ENCODE results near the gene NCKAP5.

NCKAP5 gene

GRCh38 chr2:133484784-133485183, 83.5 kb downstream of the NCKAP5 start:
- Histone ChIP-seq H3K27ac (ENCODE audit: low read length, poor library complexity, severe bottlenecking) (no peak overlapping the region), H3K18ac (ENCODE audit: low read depth in 1 of 2, low read length in 2 of 2) (no peak overlapping the region), H2BK15ac (ENCODE audit: low read depth, poor library complexity, severe bottlenecking) (no peak overlapping the region), H2BK120ac (ENCODE audit: low read depth, low read length) (no peak overlapping the region), H3K4ac (ENCODE audit: low read depth in 1 of 2, low read length in 2 of 2) (no peak overlapping the region), H3K9ac (ENCODE audit: low read length) (no peak overlapping the region), H3K79me1 (replicated peaks; ENCODE audit: low read length, poor library complexity, severe bottlenecking) (no peaks in the 10 kb centered on the region), H3K14ac (ENCODE audit: low read length in 2 of 2) (no peak overlapping the region), H4K91ac (ENCODE audit: low read length) (no peak overlapping the region), H3K4me3 (ENCODE audit: insufficient read depth in 1 of 2, low read depth in 1 of 2, low read length in 2 of 2) (no peak overlapping the region), H2BK5ac (ENCODE audit: low read depth, low read length, poor library complexity, severe bottlenecking) (no peak overlapping the region), H2AFZ (ENCODE audit: low read depth, low read length) (no peak overlapping the region), H3K36me3 (ENCODE audit: control insufficient read depth in 1 of 2, insufficient read depth in 2 of 2, low read depth in 1 of 2, low read length in 2 of 2) (no peaks in the 10 kb centered on the region), H3K4me2 (ENCODE audit: low read length, poor library complexity, severe bottlenecking) (no peak overlapping the region), H4K8ac (ENCODE audit: low read length) (no peak overlapping the region), H3K23ac (ENCODE audit: low read length in 2 of 2) (no peak overlapping the region), H3K27me3 (ENCODE audit: control insufficient read depth in 1 of 2, insufficient read depth in 1 of 2, low read length in 2 of 2) (no peaks in the 10 kb centered on the region), H3K9me3 (ENCODE audit: control insufficient read depth, low read length) (no peaks in the 10 kb centered on the region), H3K4me1 (ENCODE audit: control insufficient read depth, insufficient read depth, low read depth, low read length) (peaks cover 4% of the 10 kb centered on the region), H2BK12ac (ENCODE audit: low read length in 2 of 2) (no peak overlapping the region), H2AK5ac (ENCODE audit: low read length, severe bottlenecking) (no peak overlapping the region)
- WGBS, result 56% methylated on average over 1 of the region's 3 CpGs
- DNase-seq, result no peak

- Histone ChIP-seq H3K27me3 (ENCODE audit: control insufficient read depth in 1 of 2, insufficient read depth in 1 of 2, low read length in 2 of 2) (no peaks in the 10 kb centered on the region), H2AK5ac (ENCODE audit: low read length, severe bottlenecking) (peak overlapping the region; percentile 92), H4K8ac (ENCODE audit: low read length) (no peak overlapping the region), H3K18ac (ENCODE audit: low read depth in 1 of 2, low read length in 2 of 2) (no peak overlapping the region), H3K4me2 (ENCODE audit: low read length, poor library complexity, severe bottlenecking) (no peak overlapping the region), H4K91ac (ENCODE audit: low read length) (no peak overlapping the region), H3K23ac (ENCODE audit: low read length in 2 of 2) (no peak overlapping the region), H3K9me3 (ENCODE audit: control insufficient read depth, low read length) (no peaks in the 10 kb centered on the region), H2BK15ac (ENCODE audit: low read depth, poor library complexity, severe bottlenecking) (no peak overlapping the region), H2BK12ac (ENCODE audit: low read length in 2 of 2) (no peak overlapping the region), H3K9ac (ENCODE audit: low read length) (no peak overlapping the region), H2BK5ac (ENCODE audit: low read depth, low read length, poor library complexity, severe bottlenecking) (no peak overlapping the region), H2BK120ac (ENCODE audit: low read depth, low read length) (no peak overlapping the region), H3K79me1 (replicated peaks; ENCODE audit: low read length, poor library complexity, severe bottlenecking) (no peaks in the 10 kb centered on the region), H3K4me3 (ENCODE audit: insufficient read depth in 1 of 2, low read depth in 1 of 2, low read length in 2 of 2) (no peak overlapping the region), H3K4ac (ENCODE audit: low read depth in 1 of 2, low read length in 2 of 2) (no peak overlapping the region), H3K4me1 (ENCODE audit: control insufficient read depth, insufficient read depth, low read depth, low read length) (peaks cover 4% of the 10 kb centered on the region), H3K27ac (ENCODE audit: low read length, poor library complexity, severe bottlenecking) (peak overlapping the region; percentile 38), H3K14ac (ENCODE audit: low read length in 2 of 2) (no peak overlapping the region), H3K36me3 (ENCODE audit: control insufficient read depth in 1 of 2, insufficient read depth in 2 of 2, low read depth in 1 of 2, low read length in 2 of 2) (no peaks in the 10 kb centered on the region), H2AFZ (ENCODE audit: low read depth, low read length) (no peak overlapping the region)
- peak; percentile 48 for DNase-seq
- 67% methylated on average over 3 of the region's 3 CpGs for WGBS
Measured at GRCh38 chr2:133484106-133484505, 84.2 kb downstream of the NCKAP5 start.

GRCh38 chr2:133483181-133483580, 85.1 kb downstream of the NCKAP5 start:
- no peak overlapping the region for H2BK12ac ChIP-seq (ENCODE audit: low read length in 2 of 2)
- peak overlapping the region; percentile 53 for H3K27ac ChIP-seq (ENCODE audit: low read length, poor library complexity, severe bottlenecking)
- no peak overlapping the region for H3K23ac ChIP-seq (ENCODE audit: low read length in 2 of 2)
- H3K79me1 ChIP-seq (replicated peaks; ENCODE audit: low read length, poor library complexity, severe bottlenecking), result no peaks in the 10 kb centered on the region
- H3K9ac ChIP-seq (ENCODE audit: low read length), result no peak overlapping the region
- no peak overlapping the region for H3K4me3 ChIP-seq (ENCODE audit: insufficient read depth in 1 of 2, low read depth in 1 of 2, low read length in 2 of 2)
- H3K9me3 ChIP-seq (ENCODE audit: control insufficient read depth, low read length), result no peaks in the 10 kb centered on the region
- no peak overlapping the region for H3K14ac ChIP-seq (ENCODE audit: low read length in 2 of 2)
- H2AK5ac ChIP-seq (ENCODE audit: low read length, severe bottlenecking), result no peak overlapping the region
- H2AFZ ChIP-seq (ENCODE audit: low read depth, low read length), result no peak overlapping the region
- H3K4me1 ChIP-seq (ENCODE audit: control insufficient read depth, insufficient read depth, low read depth, low read length), result peaks cover 4% of the 10 kb centered on the region
- H2BK15ac ChIP-seq (ENCODE audit: low read depth, poor library complexity, severe bottlenecking), result no peak overlapping the region
- H3K36me3 ChIP-seq (ENCODE audit: control insufficient read depth in 1 of 2, insufficient read depth in 2 of 2, low read depth in 1 of 2, low read length in 2 of 2), result no peaks in the 10 kb centered on the region
- H4K8ac ChIP-seq (ENCODE audit: low read length), result no peak overlapping the region
- no peak overlapping the region for H2BK5ac ChIP-seq (ENCODE audit: low read depth, low read length, poor library complexity, severe bottlenecking)
- no peak for DNase-seq
- H3K4me2 ChIP-seq (ENCODE audit: low read length, poor library complexity, severe bottlenecking), result no peak overlapping the region
- H4K91ac ChIP-seq (ENCODE audit: low read length), result no peak overlapping the region
- H3K27me3 ChIP-seq (ENCODE audit: control insufficient read depth in 1 of 2, insufficient read depth in 1 of 2, low read length in 2 of 2), result no peaks in the 10 kb centered on the region
- H2BK120ac ChIP-seq (ENCODE audit: low read depth, low read length), result no peak overlapping the region
- H3K4ac ChIP-seq (ENCODE audit: low read depth in 1 of 2, low read length in 2 of 2), result no peak overlapping the region
- no peak overlapping the region for H3K18ac ChIP-seq (ENCODE audit: low read depth in 1 of 2, low read length in 2 of 2)

- H2AK5ac ChIP-seq (ENCODE audit: low read length, severe bottlenecking), result no peak overlapping the region
- no peaks in the 10 kb centered on the region for H3K9me3 ChIP-seq (ENCODE audit: control insufficient read depth, low read length)
- no peak overlapping the region for H2AFZ ChIP-seq (ENCODE audit: low read depth, low read length)
- H3K23ac ChIP-seq (ENCODE audit: low read length in 2 of 2), result no peak overlapping the region
- no peak overlapping the region for H3K4me2 ChIP-seq (ENCODE audit: low read length, poor library complexity, severe bottlenecking)
- H2BK120ac ChIP-seq (ENCODE audit: low read depth, low read length), result no peak overlapping the region
- H4K8ac ChIP-seq (ENCODE audit: low read length), result no peak overlapping the region
- H3K27ac ChIP-seq (ENCODE audit: low read length, poor library complexity, severe bottlenecking), result no peak overlapping the region
- H3K14ac ChIP-seq (ENCODE audit: low read length in 2 of 2), result no peak overlapping the region
- H3K4me1 ChIP-seq (ENCODE audit: control insufficient read depth, insufficient read depth, low read depth, low read length), result no peaks in the 10 kb centered on the region
- no peak overlapping the region for H3K4me3 ChIP-seq (ENCODE audit: insufficient read depth in 1 of 2, low read depth in 1 of 2, low read length in 2 of 2)
- no peak overlapping the region for H2BK5ac ChIP-seq (ENCODE audit: low read depth, low read length, poor library complexity, severe bottlenecking)
- no peak for DNase-seq
- H3K18ac ChIP-seq (ENCODE audit: low read depth in 1 of 2, low read length in 2 of 2), result no peak overlapping the region
- WGBS, result 75% methylated on average over 6 of the region's 7 CpGs
- no peak overlapping the region for H3K9ac ChIP-seq (ENCODE audit: low read length)
- H3K27me3 ChIP-seq (ENCODE audit: control insufficient read depth in 1 of 2, insufficient read depth in 1 of 2, low read length in 2 of 2), result no peaks in the 10 kb centered on the region
- H3K4ac ChIP-seq (ENCODE audit: low read depth in 1 of 2, low read length in 2 of 2), result no peak overlapping the region
- H2BK12ac ChIP-seq (ENCODE audit: low read length in 2 of 2), result no peak overlapping the region
- no peak overlapping the region for H2BK15ac ChIP-seq (ENCODE audit: low read depth, poor library complexity, severe bottlenecking)
- H4K91ac ChIP-seq (ENCODE audit: low read length), result no peak overlapping the region
- H3K79me1 ChIP-seq (replicated peaks; ENCODE audit: low read length, poor library complexity, severe bottlenecking), result no peaks in the 10 kb centered on the region
- no peaks in the 10 kb centered on the region for H3K36me3 ChIP-seq (ENCODE audit: control insufficient read depth in 1 of 2, insufficient read depth in 2 of 2, low read depth in 1 of 2, low read length in 2 of 2)
Measured at GRCh38 chr2:133480707-133481429, 87.4 kb downstream of the NCKAP5 start.
